ENCODE data around the gene ADGRG2. TPM values are rescaled to one million over a fixed set of nuclear protein-coding genes. Genes with fewer than 3 reads are reported as not detected.

ADGRG2 gene
- total and polyA plus RNA-seq, 9 of the 15 experiments (the other 6 are each of a cell fraction or from before 2014, with no cell fraction given) = 0.03 TPM; not detected in 8

- no peak for FAIRE-seq
- WGBS (ENCODE audit: insufficient coverage, low coverage, missing lambda C conversion rate) = 0% methylated on average over 3 of the region's 3 CpGs
- no TSS peak for BruUV-seq (replicated peaks)
Observed at GRCh38 chrX:19072372-19072771, 49.9 kb downstream of the ADGRG2 start.

More at GRCh38 chrX:19072372-19072771, 49.9 kb downstream of the ADGRG2 start:
- ChIA-PET POLR2A (no interaction called here), CTCF (ENCODE audit: low intra/inter-chr PET ratio) (no interaction called here)
- Histone ChIP-seq H3K4me2 (ENCODE audit: insufficient read depth, low read length) (no peak overlapping the region), H3K79me2 (ENCODE audit: control insufficient read depth, insufficient read depth, low read length) (no peaks in the 10 kb centered on the region), H3K4me1 (replicated peaks in 1 of 2; ENCODE audit: control insufficient read depth in 2 of 2, insufficient read depth in 2 of 2, low read length in 2 of 2) (no peaks in the 10 kb centered on the region), H4K20me1 (replicated peaks; ENCODE audit: control insufficient read depth, insufficient read depth, low read length) (no peaks in the 10 kb centered on the region), H3K27me3 (ENCODE audit: control insufficient read depth in 2 of 2, insufficient read depth in 2 of 2, low read length in 2 of 2) (no peaks in the 10 kb centered on the region), H3K9me1 (ENCODE audit: control insufficient read depth, insufficient read depth, low read length) (no peaks in the 10 kb centered on the region), H3K9ac (ENCODE audit: insufficient read depth in 1 of 2, low read depth in 2 of 2, low read length in 2 of 2) (no peak overlapping the region), H2AFZ (ENCODE audit: low read depth, low read length) (no peak overlapping the region), H3K27ac (ENCODE audit: extremely low read depth, low read depth, low read length) (no peak overlapping the region), H3K9me3 (replicated peaks; ENCODE audit: control insufficient read depth, insufficient read depth, low read depth, low read length) (no peaks in the 10 kb centered on the region), H3K4me3 (no peak overlapping the region), H3K36me3 (ENCODE audit: control insufficient read depth, insufficient read depth, low read length) (no peaks in the 10 kb centered on the region)
- in situ Hi-C loops (cut with MboI) = no loop called here
- no peak for TF ChIP-seq NCOA4 (IDR thresholded peaks at IDR 0.05; ENCODE audit: partially characterized antibody)
- no peak for TF ChIP-seq HNRNPLL (IDR thresholded peaks at IDR 0.05; ENCODE audit: low read depth, low read length, poor library complexity, severe bottlenecking)
- TF ChIP-seq ARID3B (CRISPR knock-in tag; IDR thresholded peaks at IDR 0.05; ENCODE audit: borderline replicate concordance) = no peak
- no peak for TF ChIP-seq MLX (CRISPR knock-in tag; conservative IDR thresholded peaks at IDR 0.05)
- no peak for TF ChIP-seq DIDO1 (tag; IDR thresholded peaks at IDR 0.05; ENCODE audit: low read depth)
- TF ChIP-seq MCM7 (IDR thresholded peaks at IDR 0.05) = no peak
- intact Hi-C loops (cut with micrococcal nuclease) = no loop called here
- ATAC-seq (no peak), DNase-seq (ENCODE audit: extremely low read depth in 1 of 4, low spot score in 3 of 4) (no peak)

Data from K562 (cell line).